NCI-H1105 treated with DMSO at 0.1 percent for 48 hours (cell line): ENCODE data around the gene SLC2A13.

Experiments
- DNase-seq: peaks from one replicate; lab custom pipeline; 2025; lab: John Stamatoyannopoulos, UW

SLC2A13 gene

GRCh38 chr12:40105515-40106201 is at the start of gene SLC2A13:
Gene SLC2A13, minus strand, starts transcription at chr12:40106081. Its CDS starts 273 bp downstream, at chr12:40105808.
- DNase-seq, result peak; percentile 83

GRCh38 chr12:40154381-40154780 is 48.5 kb upstream of the SLC2A13 start:
- no peak for DNase-seq

- no peak for DNase-seq
Observed at GRCh38 chr12:40153432-40153831, 47.6 kb upstream of the SLC2A13 start.

- DNase-seq, result peak; percentile 77
Observed at GRCh38 chr12:40152783-40153383, 47.0 kb upstream of the SLC2A13 start.

- no peak for DNase-seq
Observed at GRCh38 chr12:40149673-40150260, 43.9 kb upstream of the SLC2A13 start.

- DNase-seq, result no peak
Observed at GRCh38 chr12:40146800-40147797, 41.2 kb upstream of the SLC2A13 start.

- DNase-seq, result no peak
Observed at GRCh38 chr12:40145896-40146295, 40.0 kb upstream of the SLC2A13 start.

- no peak for DNase-seq
Observed at GRCh38 chr12:40144023-40144422, 38.1 kb upstream of the SLC2A13 start.

- DNase-seq, result no peak
Observed at GRCh38 chr12:40142001-40142744, 36.3 kb upstream of the SLC2A13 start.

GRCh38 chr12:40138526-40138925 is 32.6 kb upstream of the SLC2A13 start:
- DNase-seq, result no peak

- DNase-seq, result no peak
Observed at GRCh38 chr12:40137252-40137651, 31.4 kb upstream of the SLC2A13 start.

GRCh38 chr12:40127408-40127807 is 21.5 kb upstream of the SLC2A13 start:
- DNase-seq, result no peak

- no peak for DNase-seq
Observed at GRCh38 chr12:40123496-40123895, 17.6 kb upstream of the SLC2A13 start.

- DNase-seq, result no peak
Observed at GRCh38 chr12:40122842-40123241, 17.0 kb upstream of the SLC2A13 start.

- no peak for DNase-seq
Observed at GRCh38 chr12:40117818-40118217, 11.9 kb upstream of the SLC2A13 start.

- DNase-seq, result no peak
Observed at GRCh38 chr12:40110586-40110985, 4.7 kb upstream of the SLC2A13 start.

GRCh38 chr12:40107803-40108620 is 2.1 kb upstream of the SLC2A13 start:
- no peak for DNase-seq

- peak; percentile 93 for DNase-seq
Observed at GRCh38 chr12:40107098-40107802, 1.4 kb upstream of the SLC2A13 start.

GRCh38 chr12:40106655-40107054 is 774 bp upstream of the SLC2A13 start:
- DNase-seq, result peak; percentile 64

GRCh38 chr12:40106202-40106533 is 287 bp upstream of the SLC2A13 start:
- DNase-seq, result peak; percentile 83
